Naive thymus-derived CD4-positive, alpha-beta T cell (primary cell): ENCODE measurements around the gene TACC2. TPM values are rescaled to one million over a fixed set of nuclear protein-coding genes. Genes with fewer than 3 reads are reported as not detected.

Source experiments
- ATAC-seq: fragments of 150-1000 bp; cut with Tn5 transposase; 2 replicates; pipeline ENCODE4 v1.10.0; 2021; ENCODE audit warnings: mild to moderate bottlenecking, moderate library complexity
- CTCF ChIA-PET: fragments of 350-600 bp; sonication (Branson Sonifier 250); formaldehyde crosslinking; loops from one replicate; lab custom pipeline; 2021; ENCODE audit warnings: antibody characterized with exemption; lab: Charles Lee
- POLR2A ChIA-PET: fragments of 350-600 bp; sonication (Branson Sonifier 250); formaldehyde crosslinking; loops from one replicate; lab custom pipeline; 2021; ENCODE audit warnings: antibody characterized with exemption, inconsistent platforms; lab: Charles Lee
- DNase-seq, 9 donors: peaks; one replicate each; pipeline versions ENCODE4 v3.0.0 to v3.0.0-alpha.2; 2020 to 2022; ENCODE audit warnings: mixed read lengths in 1 of 9
- H3K27ac ChIP-seq: one replicate; pipeline ENCODE4 v1.7.0; 2013; ENCODE audit warnings: mild to moderate bottlenecking, low read depth, low read length, moderate library complexity
- H3K27me3 ChIP-seq, 2 donors: one replicate each; pipeline ENCODE4 v1.7.0; 2013; ENCODE audit warnings: low read length in 2 of 2, mild to moderate bottlenecking in 2 of 2, moderate library complexity in 2 of 2; ENCODE audit not compliant: control insufficient read depth in 2 of 2, insufficient read depth in 2 of 2
- H3K36me3 ChIP-seq, 3 experiments: 1 replicate in 2 of 3; 2 replicates in 1 of 3; pipeline ENCODE4 v1.7.0; 2013; ENCODE audit warnings: low read length in 3 of 3, mild to moderate bottlenecking in 3 of 3, moderate library complexity in 1 of 3; ENCODE audit not compliant: insufficient read depth in 3 of 3, control insufficient read depth in 2 of 3
- H3K4me1 ChIP-seq, 2 donors: one replicate each; pipeline ENCODE4 v1.7.0; 2013; ENCODE audit warnings: low read length in 2 of 2, mild to moderate bottlenecking in 2 of 2, moderate library complexity in 1 of 2; ENCODE audit not compliant: control insufficient read depth in 2 of 2, insufficient read depth in 2 of 2
- H3K4me3 ChIP-seq: 2 replicates; pipeline ENCODE4 v1.7.0; 2013; ENCODE audit warnings: mild to moderate bottlenecking, low read length
- H3K9me3 ChIP-seq, 3 experiments: 1 replicate in 2 of 3; 2 replicates in 1 of 3; pipeline ENCODE4 v1.7.0; 2013; ENCODE audit warnings: low read length in 3 of 3; ENCODE audit not compliant: control insufficient read depth in 2 of 3
- H3K27ac Mint-ChIP-seq, 9 donors: one replicate each; pipeline ENCODE4 v1.8.0; 2020 to 2022; ENCODE audit warnings: mixed read lengths in 9 of 9, mild to moderate bottlenecking in 8 of 9, moderate library complexity in 5 of 9, inconsistent platforms in 2 of 9
- H3K27me3 Mint-ChIP-seq, 5 donors: one replicate each; pipeline ENCODE4 v1.8.0; 2021 to 2022; ENCODE audit warnings: mixed read lengths in 5 of 5, mild to moderate bottlenecking in 1 of 5
- H3K36me3 Mint-ChIP-seq, 5 donors: one replicate each; pipeline ENCODE4 v1.8.0; 2020 to 2022; ENCODE audit warnings: mixed read lengths in 5 of 5, mild to moderate bottlenecking in 3 of 5, inconsistent platforms in 1 of 5
- H3K4me1 Mint-ChIP-seq, 7 donors: one replicate each; pipeline ENCODE4 v1.8.0; 2020 to 2022; ENCODE audit warnings: mixed read lengths in 7 of 7, mild to moderate bottlenecking in 3 of 7, inconsistent platforms in 1 of 7
- H3K4me3 Mint-ChIP-seq, 10 donors: one replicate each; pipeline ENCODE4 v1.8.0; 2020 to 2022; ENCODE audit warnings: mild to moderate bottlenecking in 10 of 10, mixed read lengths in 10 of 10, moderate library complexity in 6 of 10, inconsistent platforms in 2 of 10
- H3K9me3 Mint-ChIP-seq, 11 donors: one replicate each; pipeline ENCODE4 v1.8.0; 2020 to 2022; ENCODE audit warnings: mixed read lengths in 11 of 11, mild to moderate bottlenecking in 4 of 11, inconsistent platforms in 1 of 11, moderate library complexity in 1 of 11
- intact Hi-C, 2 donors: fragments of 100-400 bp; cut with micrococcal nuclease; formaldehyde crosslinking; loops; one replicate each; pipeline ENCODE4 v1.15.1; 2023
- polyA plus RNA-seq, 2 donors: library from polyadenylated mRNA; unstranded; fragments of 300-500 nt; fragmentation: Illumina TruSeq; gene quantifications; one replicate each; pipeline ENCODE4 v1.2.3, GENCODE V29; 2021
- total RNA-seq, 6 experiments: library from RNA in 5 of 6; stranded (reverse) in 5 of 6; gene quantifications; 1 replicate in 5 of 6; 2 replicates in 1 of 6; pipeline ENCODE4 v1.2.3 and lab custom pipeline; 2021 to 2026

TACC2 gene
- total and polyA plus RNA-seq, 7 experiments from 2014 or later, result 0.16 TPM; not detected in 6

- peaks cover 0 to 5% (median 0%) of the 10 kb centered on the region in 5 donors for H3K27me3 Mint-ChIP-seq
- H3K9me3 Mint-ChIP-seq, result peaks cover 0 to 2% (median 0%) of the 10 kb centered on the region in 11 donors
- peak overlapping the region in 5 of 10 donors; percentile 27 to 63 (median 51) for H3K4me3 Mint-ChIP-seq
- H3K4me1 ChIP-seq, result no peaks in the 10 kb centered on the region
- POLR2A ChIA-PET, result no interaction called here
- no peaks in the 10 kb centered on the region for H3K27me3 ChIP-seq
- ATAC-seq (peak; percentile 88), DNase-seq (peak; percentile 30 to 66 (median 53))
- H3K36me3 ChIP-seq, result no peaks in the 10 kb centered on the region
- H3K4me3 ChIP-seq, result no peak overlapping the region
- H3K27ac Mint-ChIP-seq, result no peak overlapping the region
- CTCF ChIA-PET, result interaction anchor here (0.6 to 2.7 kb wide), 11 partner anchors 13 to 406 kb away, joined by 3 to 28 read pairs (median 4); no protein-coding TSS in a partner anchor
- H3K36me3 Mint-ChIP-seq, result no peaks in the 10 kb centered on the region
- H3K27ac ChIP-seq, result no peak overlapping the region
- intact Hi-C loops, result loop anchor here (1.0 to 10.0 kb wide), 5 partner anchors 44 to 406 kb away; no protein-coding TSS in a partner anchor
- no peaks in the 10 kb centered on the region for H3K9me3 ChIP-seq
- peaks cover 0 to 10% (median 8%) of the 10 kb centered on the region in 7 donors for H3K4me1 Mint-ChIP-seq
Observed at GRCh38 chr10:122298598-122299301, 309.8 kb downstream of the TACC2 start.

GRCh38 chr10:122299423-122300075 is 310.6 kb downstream of the TACC2 start:
- Histone ChIP-seq H3K4me1 (no peaks in the 10 kb centered on the region), H3K27ac (no peak overlapping the region), H3K27me3 (no peaks in the 10 kb centered on the region), H3K4me3 (no peak overlapping the region), H3K9me3 (no peaks in the 10 kb centered on the region), H3K36me3 (no peaks in the 10 kb centered on the region)
- no peaks in the 10 kb centered on the region for H3K36me3 Mint-ChIP-seq
- peaks cover 0 to 5% (median 0%) of the 10 kb centered on the region in 5 donors for H3K27me3 Mint-ChIP-seq
- peak overlapping the region in 2 of 10 donors; percentile 38 to 61 for H3K4me3 Mint-ChIP-seq
- ChIA-PET POLR2A (no interaction called here), CTCF (interaction anchor here (0.6 to 2.7 kb wide), 9 partner anchors 24 to 405 kb away, joined by 3 to 28 read pairs (median 5); no protein-coding TSS in a partner anchor)
- H3K9me3 Mint-ChIP-seq, result peaks cover 0 to 2% (median 0%) of the 10 kb centered on the region in 11 donors
- DNase-seq (no peak), ATAC-seq (no peak)
- H3K27ac Mint-ChIP-seq, result no peak overlapping the region
- intact Hi-C loops, result loop anchor here in 1 of 2 donors (10.0 kb wide), 1 partner anchor 405 kb away; no protein-coding TSS in a partner anchor
- peaks cover 0 to 10% (median 8%) of the 10 kb centered on the region in 7 donors for H3K4me1 Mint-ChIP-seq

- Mint-ChIP-seq H3K27ac (no peak overlapping the region), H3K27me3 (peaks cover 0 to 5% (median 0%) of the 10 kb centered on the region in 5 donors), H3K36me3 (no peaks in the 10 kb centered on the region), H3K9me3 (peaks cover 0 to 10% (median 4%) of the 10 kb centered on the region in 11 donors), H3K4me3 (no peak overlapping the region), H3K4me1 (peaks cover 0 to 10% (median 0%) of the 10 kb centered on the region in 7 donors)
- ChIA-PET CTCF (interaction anchor here (1.1 to 3.4 kb wide), 2 partner anchors 42 to 264 kb away, joined by 3 to 14 read pairs; no protein-coding TSS in a partner anchor), POLR2A (no interaction called here)
- DNase-seq (no peak), ATAC-seq (no peak)
- Histone ChIP-seq H3K4me1 (no peaks in the 10 kb centered on the region), H3K9me3 (no peaks in the 10 kb centered on the region), H3K27ac (no peak overlapping the region), H3K36me3 (no peaks in the 10 kb centered on the region), H3K27me3 (no peaks in the 10 kb centered on the region), H3K4me3 (no peak overlapping the region)
- intact Hi-C loops, result no loop called here
Observed at GRCh38 chr10:122301055-122301810, 312.3 kb downstream of the TACC2 start.

GRCh38 chr10:122301811-122302115 is 312.8 kb downstream of the TACC2 start:
- POLR2A ChIA-PET, result no interaction called here
- Histone ChIP-seq H3K36me3 (no peaks in the 10 kb centered on the region), H3K9me3 (no peaks in the 10 kb centered on the region), H3K4me1 (no peaks in the 10 kb centered on the region), H3K27ac (no peak overlapping the region), H3K4me3 (no peak overlapping the region), H3K27me3 (no peaks in the 10 kb centered on the region)
- H3K27ac Mint-ChIP-seq, result no peak overlapping the region
- peaks cover 0 to 10% (median 4%) of the 10 kb centered on the region in 11 donors for H3K9me3 Mint-ChIP-seq
- ATAC-seq (no peak), DNase-seq (no peak)
- intact Hi-C loops, result no loop called here
- H3K27me3 Mint-ChIP-seq, result peaks cover 0 to 5% (median 0%) of the 10 kb centered on the region in 5 donors
- H3K36me3 Mint-ChIP-seq, result no peaks in the 10 kb centered on the region
- H3K4me1 Mint-ChIP-seq, result peaks cover 0 to 10% (median 0%) of the 10 kb centered on the region in 7 donors
- CTCF ChIA-PET, result interaction anchor here (0.6 to 3.4 kb wide), 2 partner anchors 264 to 409 kb away, joined by 3 to 14 read pairs; no protein-coding TSS in a partner anchor
- no peak overlapping the region for H3K4me3 Mint-ChIP-seq

GRCh38 chr10:122302315-122302714 is 313.4 kb downstream of the TACC2 start:
- H3K4me1 ChIP-seq, result no peaks in the 10 kb centered on the region
- Mint-ChIP-seq H3K27me3 (peaks cover 0 to 5% (median 0%) of the 10 kb centered on the region in 5 donors), H3K4me3 (no peak overlapping the region), H3K4me1 (peaks cover 0 to 10% (median 0%) of the 10 kb centered on the region in 7 donors), H3K27ac (no peak overlapping the region), H3K36me3 (no peaks in the 10 kb centered on the region), H3K9me3 (peaks cover 0 to 10% (median 4%) of the 10 kb centered on the region in 11 donors)
- no peaks in the 10 kb centered on the region for H3K27me3 ChIP-seq
- H3K9me3 ChIP-seq, result no peaks in the 10 kb centered on the region
- H3K36me3 ChIP-seq, result no peaks in the 10 kb centered on the region
- POLR2A ChIA-PET, result no interaction called here
- ATAC-seq, result no peak
- no peak overlapping the region for H3K27ac ChIP-seq
- intact Hi-C loops, result no loop called here
- no peak for DNase-seq
- CTCF ChIA-PET, result interaction anchor here (0.6 to 3.4 kb wide), 4 partner anchors 9 to 458 kb away, joined by 3 to 14 read pairs (median 3); no protein-coding TSS in a partner anchor
- H3K4me3 ChIP-seq, result no peak overlapping the region
